ENCODE measurements around the gene HOXB3.

The HOXB3 gene

DNA sequence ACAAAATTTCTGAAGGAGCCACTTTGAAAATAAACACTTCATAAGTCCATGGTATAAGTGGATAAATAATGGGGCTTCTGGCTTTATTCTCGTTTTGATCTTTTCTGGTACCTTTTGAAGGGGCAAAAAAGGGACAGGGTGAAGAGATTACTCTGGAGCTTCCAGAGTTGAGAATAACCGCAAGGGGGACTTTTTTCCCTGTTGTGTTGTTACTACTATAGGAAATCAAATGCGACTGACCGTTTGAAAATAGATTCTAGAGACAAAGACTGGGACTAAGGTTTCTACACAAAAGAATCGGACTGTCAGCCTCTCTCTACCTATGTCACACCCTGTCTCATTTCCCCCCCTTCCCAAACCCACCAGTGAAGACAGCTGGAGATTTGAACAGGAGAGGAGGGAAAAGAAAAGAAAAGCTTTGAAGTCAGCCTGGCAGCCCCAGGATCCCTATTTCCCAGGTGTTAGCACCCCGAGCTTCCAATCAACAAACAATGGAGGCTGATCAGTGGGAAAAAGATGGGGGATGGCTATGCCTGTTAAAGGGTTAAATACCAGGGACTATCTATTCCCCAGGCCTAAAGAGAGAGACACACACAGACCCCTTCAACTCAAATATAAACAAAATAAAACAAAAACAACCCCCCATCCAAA is 20.2 kb downstream of the HOXB3 start:
- TF ChIP-seq ZFX (IDR thresholded peaks at IDR 0.05), result no peak

DNA sequence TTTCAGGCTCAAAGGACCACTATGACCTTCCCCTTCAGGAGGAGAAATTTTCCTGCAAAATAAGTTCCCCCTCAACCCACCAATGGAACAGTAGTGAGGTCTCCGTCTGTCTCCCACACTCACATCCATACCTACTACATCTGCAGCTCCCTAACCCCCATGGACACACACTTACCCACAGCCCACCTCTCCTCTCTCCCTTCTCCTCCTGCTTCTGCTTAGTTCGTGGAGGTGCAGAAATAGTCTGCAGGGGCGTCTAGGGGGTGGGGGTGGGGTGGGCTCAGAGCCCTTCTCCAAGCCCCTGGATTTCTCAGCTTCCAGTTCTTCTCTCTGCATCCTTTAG is 20.8 kb downstream of the HOXB3 start:
- no peak overlapping the region for H3K27ac ChIP-seq
- TF ChIP-seq, protein P1, sequence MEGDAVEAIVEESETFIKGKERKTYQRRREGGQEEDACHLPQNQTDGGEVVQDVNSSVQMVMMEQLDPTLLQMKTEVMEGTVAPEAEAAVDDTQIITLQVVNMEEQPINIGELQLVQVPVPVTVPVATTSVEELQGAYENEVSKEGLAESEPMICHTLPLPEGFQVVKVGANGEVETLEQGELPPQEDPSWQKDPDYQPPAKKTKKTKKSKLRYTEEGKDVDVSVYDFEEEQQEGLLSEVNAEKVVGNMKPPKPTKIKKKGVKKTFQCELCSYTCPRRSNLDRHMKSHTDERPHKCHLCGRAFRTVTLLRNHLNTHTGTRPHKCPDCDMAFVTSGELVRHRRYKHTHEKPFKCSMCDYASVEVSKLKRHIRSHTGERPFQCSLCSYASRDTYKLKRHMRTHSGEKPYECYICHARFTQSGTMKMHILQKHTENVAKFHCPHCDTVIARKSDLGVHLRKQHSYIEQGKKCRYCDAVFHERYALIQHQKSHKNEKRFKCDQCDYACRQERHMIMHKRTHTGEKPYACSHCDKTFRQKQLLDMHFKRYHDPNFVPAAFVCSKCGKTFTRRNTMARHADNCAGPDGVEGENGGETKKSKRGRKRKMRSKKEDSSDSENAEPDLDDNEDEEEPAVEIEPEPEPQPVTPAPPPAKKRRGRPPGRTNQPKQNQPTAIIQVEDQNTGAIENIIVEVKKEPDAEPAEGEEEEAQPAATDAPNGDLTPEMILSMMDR (conservative IDR thresholded peaks at IDR 0.05), result no peak
- no peak for TF ChIP-seq ZFX (IDR thresholded peaks at IDR 0.05)

More for the DNA sequence above, 20.2 kb downstream of the HOXB3 start:
- no peak overlapping the region for H3K27ac ChIP-seq

DNA sequence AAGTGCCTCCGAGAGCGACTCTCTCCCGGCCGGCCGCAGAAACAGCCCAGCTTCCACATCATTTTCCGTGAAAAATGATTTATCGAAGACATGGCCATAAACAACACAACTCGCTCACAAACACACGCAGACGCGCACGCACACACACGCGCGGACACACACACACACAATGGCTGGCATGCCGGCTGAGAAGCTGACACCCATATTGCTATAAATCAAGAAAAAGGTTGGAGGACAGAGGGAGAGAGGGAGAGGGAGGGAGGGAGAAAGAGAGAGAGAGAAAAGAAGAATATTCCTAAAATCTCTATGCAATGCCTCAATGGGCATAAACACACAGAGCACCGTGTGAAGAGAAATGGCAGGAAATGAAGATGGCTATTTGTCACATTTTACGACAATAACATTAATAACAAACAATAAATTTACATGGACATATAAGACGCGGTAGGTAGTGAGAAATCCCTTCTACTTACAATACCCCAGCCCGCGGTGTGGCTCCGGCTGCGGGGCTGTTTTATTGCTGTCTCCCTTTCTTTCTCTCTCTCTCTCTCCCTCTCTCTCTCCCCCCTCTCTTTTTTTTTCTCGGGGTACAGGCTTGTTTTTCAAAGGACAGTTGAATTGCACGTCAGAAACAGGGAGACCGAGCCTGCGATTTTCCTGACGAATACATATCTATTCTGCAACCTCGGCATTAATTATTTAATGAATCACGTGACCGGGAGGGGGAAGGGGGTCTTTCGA is 21.4 kb downstream of the HOXB3 start:
- no peak for TF ChIP-seq ZFX (IDR thresholded peaks at IDR 0.05)
- TF ChIP-seq, protein P1 (conservative IDR thresholded peaks at IDR 0.05), result no peak
- H3K27ac ChIP-seq, result no peak overlapping the region

DNA sequence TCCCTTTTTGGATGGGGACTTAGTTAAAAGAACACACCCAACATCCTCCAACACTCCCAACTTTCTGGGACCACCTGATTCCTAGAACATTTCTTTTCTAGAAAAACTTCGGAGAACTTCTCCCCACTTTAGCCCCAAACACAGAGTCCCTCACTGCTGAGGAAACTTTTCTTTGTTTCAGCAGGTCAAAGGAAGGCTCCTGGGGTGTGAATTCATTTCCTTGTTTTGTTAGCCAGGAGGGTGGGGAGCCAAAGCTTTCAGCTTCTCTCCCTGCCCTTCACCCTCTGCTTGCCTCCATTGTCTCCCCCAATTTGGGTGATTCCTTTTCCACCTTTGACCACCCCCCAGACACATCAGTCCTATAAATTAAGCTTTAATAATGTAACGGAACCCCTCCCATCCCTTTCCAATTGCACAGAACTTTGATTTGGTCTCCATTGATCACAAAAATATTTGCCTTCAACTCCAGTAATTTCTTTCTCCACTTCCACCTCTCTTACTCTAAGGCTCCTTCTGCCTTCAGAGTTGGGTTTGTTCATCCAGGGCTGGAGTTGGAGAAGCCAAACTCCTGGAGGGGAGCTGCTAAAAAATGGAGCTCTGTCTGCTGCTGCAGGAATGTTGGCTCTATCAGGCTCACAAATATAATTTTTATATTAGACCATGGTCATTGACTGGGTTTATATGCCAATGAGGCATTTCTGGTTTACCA is 22.2 kb downstream of the HOXB3 start:
- no peak overlapping the region for H3K27ac ChIP-seq
- TF ChIP-seq ZFX (IDR thresholded peaks at IDR 0.05), result no peak
- TF ChIP-seq, protein P1 (conservative IDR thresholded peaks at IDR 0.05), result no peak

DNA sequence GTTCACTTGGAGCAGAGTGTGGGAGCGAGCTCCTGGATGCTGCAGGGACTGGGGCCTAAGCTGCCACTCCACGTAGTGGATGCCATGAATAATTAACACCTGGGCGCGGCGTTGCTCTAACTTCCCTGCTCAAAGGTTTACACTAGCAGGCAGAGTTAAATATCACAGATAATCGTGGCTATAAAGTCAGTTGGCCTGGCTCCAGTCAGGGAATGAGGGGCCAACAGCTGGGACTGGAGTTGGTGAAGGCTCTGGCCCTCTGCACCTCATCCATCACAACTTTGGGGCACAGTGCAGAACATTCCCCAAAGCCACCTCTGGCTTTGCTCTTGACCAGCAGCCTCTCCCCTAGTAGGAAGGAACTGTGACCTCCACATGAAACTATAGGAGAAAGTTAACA is 22.8 kb downstream of the HOXB3 start:
- H3K27ac ChIP-seq, result no peak overlapping the region
- TF ChIP-seq, protein P1 (conservative IDR thresholded peaks at IDR 0.05), result no peak
- TF ChIP-seq ZFX (IDR thresholded peaks at IDR 0.05), result no peak

DNA sequence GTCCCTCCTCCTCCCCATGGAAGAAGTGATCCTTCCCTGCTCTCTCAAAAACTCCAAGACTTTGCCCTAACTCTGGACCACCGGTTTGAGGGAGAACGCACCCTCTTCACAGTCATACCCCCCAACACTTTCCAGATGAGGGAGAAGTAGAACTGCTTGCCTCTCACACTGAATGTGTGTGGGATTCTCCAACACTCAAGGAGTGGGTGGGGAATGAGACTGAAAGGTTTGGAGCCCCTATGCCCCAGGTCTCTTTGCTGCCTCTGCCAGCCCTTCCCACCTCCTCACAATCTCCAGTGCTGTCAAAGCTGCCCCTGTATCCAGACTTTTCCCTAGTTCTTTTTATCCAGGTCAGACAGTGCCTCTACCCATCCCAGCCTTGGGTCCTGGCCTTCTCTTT is 23.3 kb downstream of the HOXB3 start:
- TF ChIP-seq ZFX (IDR thresholded peaks at IDR 0.05), result no peak
- TF ChIP-seq, protein P1 (conservative IDR thresholded peaks at IDR 0.05), result no peak
- H3K27ac ChIP-seq, result no peak overlapping the region

DNA sequence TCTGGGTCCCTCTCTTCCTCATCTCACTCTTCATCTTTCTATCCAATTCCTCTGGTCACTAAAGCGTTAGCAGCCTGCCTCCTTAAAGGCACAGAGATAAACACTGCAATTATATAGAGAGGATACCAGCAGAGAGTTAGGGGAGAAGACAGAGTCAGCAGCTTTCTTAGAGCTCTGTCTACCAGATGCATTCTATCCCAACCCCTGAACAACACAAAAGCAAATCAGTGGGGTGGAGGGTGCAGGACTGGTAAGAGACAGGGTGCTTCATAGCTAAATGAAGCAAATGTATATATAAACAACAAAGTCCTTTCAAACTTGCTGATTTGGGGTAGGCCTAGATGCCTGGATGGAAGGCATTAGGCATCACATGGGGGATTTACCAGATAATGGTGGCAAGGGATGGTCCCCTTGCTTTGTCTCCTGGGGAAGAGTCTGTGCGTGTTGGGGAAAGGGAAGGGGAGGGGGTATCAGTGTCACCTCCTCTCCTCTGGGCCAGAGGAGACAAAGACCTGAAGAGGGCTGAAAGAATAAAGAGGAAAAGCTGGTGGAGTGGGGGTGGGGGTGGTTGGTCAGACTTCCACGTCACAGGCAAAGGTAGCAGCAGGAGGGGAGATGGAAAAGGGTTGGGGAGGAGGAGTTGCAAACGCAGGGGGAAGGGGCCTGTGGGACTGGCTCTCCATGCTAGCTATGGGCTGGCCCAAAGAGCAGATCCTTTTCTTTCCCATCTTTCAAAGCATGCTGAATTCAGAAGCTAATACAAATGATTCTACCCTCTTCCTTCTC is 23.9 kb downstream of the HOXB3 start:
- TF ChIP-seq, protein P1 (conservative IDR thresholded peaks at IDR 0.05), result no peak
- TF ChIP-seq ZFX (IDR thresholded peaks at IDR 0.05), result no peak
- no peak overlapping the region for H3K27ac ChIP-seq
